ENCODE results near the gene DAZAP1. TPM values are rescaled to one million over a fixed set of nuclear protein-coding genes. Genes with fewer than 3 reads are reported as not detected.

Gene DAZAP1
- total and polyA plus RNA-seq, 2 of the 4 experiments (the other 2 are of a cell fraction) = 22.0 to 62.8 TPM

DNA sequence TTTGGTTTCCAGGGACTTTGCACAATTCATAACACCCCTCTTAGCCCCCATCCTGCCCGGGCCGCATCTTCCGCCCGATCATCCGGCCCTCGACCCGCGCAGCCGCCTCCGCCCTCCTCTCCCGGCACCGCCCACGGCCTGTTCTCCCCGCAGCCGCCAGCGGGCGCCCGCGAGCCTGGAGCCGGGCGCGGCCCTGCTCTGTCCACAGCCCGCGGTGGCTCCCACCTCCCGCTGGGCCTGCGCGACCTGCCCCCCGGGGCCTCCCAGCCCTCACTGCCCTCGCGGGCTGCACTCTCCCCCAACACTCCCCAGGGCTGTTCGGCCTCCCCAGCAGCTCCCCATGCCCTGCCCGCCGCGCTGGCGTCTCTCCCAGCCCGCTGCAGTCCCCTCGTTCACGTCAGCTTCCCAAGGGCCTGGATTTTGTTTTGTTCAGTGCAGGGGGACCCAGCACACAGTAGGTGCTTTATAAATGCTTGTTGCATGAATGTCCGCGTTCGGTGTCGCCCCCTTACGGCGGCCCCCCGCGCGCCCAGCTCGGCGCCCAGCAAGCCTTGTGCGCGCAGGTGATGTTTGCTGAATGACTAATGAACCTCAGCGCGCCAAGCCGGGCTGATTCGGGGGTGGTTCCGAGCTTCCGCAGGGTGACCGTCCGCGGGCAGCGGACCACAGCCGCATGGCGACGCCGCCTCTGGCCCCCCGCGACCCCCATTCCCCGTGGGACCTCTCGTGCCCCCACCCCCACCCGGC, 38.0 kb downstream of the DAZAP1 start:
- H3K4me2 ChIP-seq (ENCODE audit: low read depth, low read length) = peak overlapping the region; percentile 55
- H2BK15ac ChIP-seq (ENCODE audit: low read depth, low read length) = no peak overlapping the region
- H3K4me3 ChIP-seq (ENCODE audit: insufficient read depth, low read depth, low read length) = peak overlapping the region; percentile 47
- peaks cover 13 to 26% of the 10 kb centered on the region in 2 experiments; a peak in 3 of 4 replicates for H3K79me1 ChIP-seq (ENCODE audit: low read depth in 1 of 2, low read length in 2 of 2)
- intact Hi-C loops (cut with micrococcal nuclease) = no loop called here
- BruUV-seq (replicated peaks) = no TSS peak
- no peak overlapping the region for H3K23ac ChIP-seq (ENCODE audit: low read depth, low read length)
- in situ Hi-C loops (cut with MboI; ENCODE audit: low sequenced_read_pairs) = no loop called here
- H4K91ac ChIP-seq (ENCODE audit: insufficient read depth, low read depth, low read length) = no peak overlapping the region
- 0 out of 2 replicates have a peak overlapping the region, but pooled peaks have one; percentile 32 for H2BK120ac ChIP-seq (ENCODE audit: low read depth, low read length)
- H3K4ac ChIP-seq (ENCODE audit: low read depth, low read length) = no peak overlapping the region; the same call in 1 of the 2 replicates
- H3K4me1 ChIP-seq (ENCODE audit: control insufficient read depth, insufficient read depth, low read length) = peaks cover 5% of the 10 kb centered on the region; the same call in 1 of the 2 replicates
- peak overlapping the region; percentile 78 for H2AK9ac ChIP-seq (replicated peaks; ENCODE audit: low read depth, low read length, poor library complexity)
- peaks cover 23% of the 10 kb centered on the region for H3K36me3 ChIP-seq (ENCODE audit: control insufficient read depth, insufficient read depth, low read length)
- peak overlapping the region; percentile 91 for H2AFZ ChIP-seq (replicated peaks; ENCODE audit: low read length, poor library complexity)
- POLR2A ChIA-PET (ENCODE audit: unreplicated experiment) = no interaction called here
- peak overlapping the region in 1 of 2 experiments; percentile 73; a peak in 1 of 4 replicates for H4K8ac ChIP-seq (ENCODE audit: low read depth in 2 of 2, low read length in 2 of 2)
- H3K18ac ChIP-seq (ENCODE audit: low read depth, low read length) = no peak overlapping the region
- H2AK5ac ChIP-seq (ENCODE audit: low read depth, low read length) = peak overlapping the region; percentile 88
- H3K14ac ChIP-seq (replicated peaks; ENCODE audit: low read depth, low read length) = no peak overlapping the region; the same call in 1 of the 2 replicates
- no peak overlapping the region for H2BK5ac ChIP-seq (ENCODE audit: low read depth, low read length, poor library complexity, severe bottlenecking)
- no peak overlapping the region for H3K27ac ChIP-seq (ENCODE audit: insufficient read depth, low read length)
- ATAC-seq (ENCODE audit: low read depth) (peak; percentile 85), DNase-seq (peak; percentile 35)
- H3K27me3 ChIP-seq (ENCODE audit: control insufficient read depth, insufficient read depth, low read length) = peaks cover 35% of the 10 kb centered on the region
- H3K9me1 ChIP-seq (ENCODE audit: insufficient read depth, low read length) = no peaks in the 10 kb centered on the region
- no peaks in the 10 kb centered on the region for H3K9me3 ChIP-seq (ENCODE audit: control insufficient read depth, insufficient read depth, low read length)
- dilution Hi-C loops (cut with HindIII; ENCODE audit: low sequenced_read_pairs, unreplicated experiment) = no loop called here
- no peak overlapping the region for H3K9ac ChIP-seq (ENCODE audit: low read depth, low read length)
- peak overlapping the region; percentile 6; the same call in 1 of the 2 replicates for H3K56ac ChIP-seq (ENCODE audit: extremely low read depth, insufficient read depth, low read length)
- peaks cover 54% of the 10 kb centered on the region for H4K20me1 ChIP-seq (ENCODE audit: insufficient read depth, low read length)
- H2BK20ac ChIP-seq (ENCODE audit: low read depth, low read length) = no peak overlapping the region
- H4K5ac ChIP-seq (ENCODE audit: low read depth, low read length) = no peak overlapping the region
- 1% methylated on average over 16 of the region's 70 CpGs; no CpG with 5 or more reads in 1 of the 2 experiments for WGBS, 2 experiments (ENCODE audit: extremely low coverage in 2 of 2, insufficient read length in 1 of 2)
- CTCF ChIA-PET = no interaction called here
- TF ChIP-seq NFE2L2 (IDR thresholded peaks at IDR 0.05; ENCODE audit: low read depth, low read length) (no peak), BHLHE40 (IDR thresholded peaks at IDR 0.05; ENCODE audit: low read depth, low read length) (no peak), RFX5 (IDR thresholded peaks at IDR 0.05; ENCODE audit: low read depth, low read length) (no peak), MAZ (IDR thresholded peaks at IDR 0.05; ENCODE audit: borderline replicate concordance, low read depth, low read length) (peak; percentile 57; the same call in 1 of the 2 replicates), USF2 (IDR thresholded peaks at IDR 0.05; ENCODE audit: low read depth, low read length) (no peak), FOS (IDR thresholded peaks at IDR 0.05; ENCODE audit: low read depth, low read length) (no peak), CEBPB (IDR thresholded peaks at IDR 0.05; ENCODE audit: low read depth, low read length) (no peak), SMC3 (IDR thresholded peaks at IDR 0.05; ENCODE audit: low read depth, low read length) (peak; percentile 28; the same call in 1 of the 2 replicates), ELK1 (IDR thresholded peaks at IDR 0.05; ENCODE audit: borderline replicate concordance, low read depth, low read length) (no peak), POLR2A (IDR thresholded peaks at IDR 0.05; ENCODE audit: low read depth, low read length) (no peak), RAD21 (IDR thresholded peaks at IDR 0.05; ENCODE audit: low read length) (peak; percentile 45), MAFK (IDR thresholded peaks at IDR 0.05; ENCODE audit: low read depth, low read length) (no peak), CTCF (conservative IDR thresholded peaks at IDR 0.05; ENCODE audit: low read depth, low read length) (peak; percentile 86), MXI1 (IDR thresholded peaks at IDR 0.05; ENCODE audit: borderline replicate concordance, low read depth, low read length) (no peak)
